HG02610 (cell line): Measurements from ENCODE around the gene RXYLT1.
"Not testable (repeated sequence)": the region's sequence is repeated elsewhere in the genome, so short reads cannot be mapped to it uniquely, and the experiment has no call there.

Experiments
- ATAC-seq: cut with Tn5 transposase; IDR thresholded peaks from one replicate; pipeline ENCODE4 v1.9.1; 2021; ENCODE audit warnings: mild to moderate bottlenecking, moderate library complexity; ENCODE audit not compliant: unreplicated experiment

The RXYLT1 gene

GRCh38 chr12:63779498-63780481, at the start of gene RXYLT1:
RXYLT1 (plus strand) TSS chr12:63779909; CDS start chr12:63779961, 52 bp downstream.
- peak; percentile 97 for ATAC-seq

- ATAC-seq, result not testable (repeated sequence)
Observed at GRCh38 chr12:63732779-63733178, 46.9 kb upstream of the RXYLT1 start.

GRCh38 chr12:63733585-63733984, 46.1 kb upstream of the RXYLT1 start:
- not testable (repeated sequence) for ATAC-seq

GRCh38 chr12:63740551-63740950, 39.2 kb upstream of the RXYLT1 start:
- ATAC-seq, result not testable (repeated sequence)

- not testable (repeated sequence) for ATAC-seq
Observed at GRCh38 chr12:63741431-63741830, 38.3 kb upstream of the RXYLT1 start.

GRCh38 chr12:63744110-63744509, 35.6 kb upstream of the RXYLT1 start:
- ATAC-seq, result not testable (repeated sequence)

GRCh38 chr12:63746470-63746869, 33.2 kb upstream of the RXYLT1 start:
- not testable (repeated sequence) for ATAC-seq

GRCh38 chr12:63747136-63747535, 32.6 kb upstream of the RXYLT1 start:
- ATAC-seq, result not testable (repeated sequence)

GRCh38 chr12:63747553-63747952, 32.2 kb upstream of the RXYLT1 start:
- ATAC-seq, result no peak

GRCh38 chr12:63752283-63752682, 27.4 kb upstream of the RXYLT1 start:
- ATAC-seq, result no peak

- no peak for ATAC-seq
Observed at GRCh38 chr12:63752841-63753240, 26.9 kb upstream of the RXYLT1 start.

- ATAC-seq, result no peak
Observed at GRCh38 chr12:63753743-63754142, 26.0 kb upstream of the RXYLT1 start.

- ATAC-seq, result no peak
Observed at GRCh38 chr12:63764481-63764880, 15.2 kb upstream of the RXYLT1 start.

GRCh38 chr12:63766498-63766897, 13.2 kb upstream of the RXYLT1 start:
- ATAC-seq, result no peak

GRCh38 chr12:63770375-63770774, 9.3 kb upstream of the RXYLT1 start:
- ATAC-seq, result no peak

GRCh38 chr12:63777340-63777739, 2.4 kb upstream of the RXYLT1 start:
- no peak for ATAC-seq

- ATAC-seq, result no peak
Observed at GRCh38 chr12:63782466-63782865, 2.8 kb downstream of the RXYLT1 start.

GRCh38 chr12:63787306-63787705, 7.6 kb downstream of the RXYLT1 start:
- ATAC-seq, result no peak

- no peak for ATAC-seq
Observed at GRCh38 chr12:63790608-63790945, 10.9 kb downstream of the RXYLT1 start.

- ATAC-seq, result no peak
Observed at GRCh38 chr12:63792338-63792737, 12.6 kb downstream of the RXYLT1 start.

GRCh38 chr12:63795032-63795687, 15.5 kb downstream of the RXYLT1 start:
- no peak for ATAC-seq

- ATAC-seq, result no peak
Observed at GRCh38 chr12:63795944-63796343, 16.2 kb downstream of the RXYLT1 start.
